ENCODE data around the gene GLP2R. TPM values are rescaled to one million over a fixed set of nuclear protein-coding genes. Genes with fewer than 3 reads are reported as not detected.

Gene GLP2R
- total RNA-seq, 1 donor: not detected

DNA sequence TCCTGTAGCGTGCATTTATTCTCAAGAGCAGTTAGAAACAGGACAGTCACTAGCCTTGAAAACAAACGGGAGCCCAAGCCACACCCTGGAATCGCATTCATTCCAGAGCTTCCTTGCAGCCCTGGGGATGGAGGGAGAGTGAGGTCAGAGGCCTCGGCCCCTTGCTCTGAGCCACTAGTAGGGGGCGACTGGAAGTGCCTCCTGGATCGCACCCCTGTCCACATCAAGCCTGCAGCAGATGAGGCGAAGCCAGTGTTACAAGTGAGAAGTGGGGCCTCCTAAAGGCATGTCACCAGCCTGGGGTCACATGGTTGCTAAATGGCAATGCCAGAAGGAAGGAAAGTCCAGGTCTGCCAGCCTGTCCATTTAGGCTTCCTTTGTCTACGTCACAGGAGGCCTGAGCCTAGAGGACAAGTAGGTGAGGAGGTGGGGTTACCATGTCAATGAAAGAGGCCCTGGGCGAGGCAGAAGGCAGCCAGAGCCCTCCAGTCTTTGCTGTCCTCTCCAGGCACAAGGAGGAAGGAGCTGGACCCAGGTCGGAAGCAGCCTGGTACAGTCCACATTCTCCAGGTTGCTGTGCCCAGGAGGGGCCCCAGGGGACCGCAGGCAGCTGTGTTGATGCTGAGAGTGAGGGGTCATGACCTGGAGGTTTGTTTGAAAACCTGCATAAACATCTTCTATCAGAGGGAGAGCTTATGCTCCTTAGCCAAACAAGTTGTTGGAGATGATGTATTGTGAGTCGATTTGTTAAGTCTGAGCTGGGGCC lies 82.3 kb downstream of the GLP2R start:
- Histone ChIP-seq H3K4me3 (ENCODE audit: insufficient read depth, low read length) (no peak overlapping the region), H4K20me1 (ENCODE audit: insufficient read depth, low read length) (no peaks in the 10 kb centered on the region), H3K27me3 (ENCODE audit: insufficient read depth, low read length) (no peaks in the 10 kb centered on the region), H3K4me1 (ENCODE audit: insufficient read depth, low read length) (no peaks in the 10 kb centered on the region), H3K27ac (ENCODE audit: low read depth, low read length) (no peak overlapping the region), H3K4me2 (ENCODE audit: insufficient read depth, low read length) (no peak overlapping the region), H2AFZ (ENCODE audit: low read length) (no peak overlapping the region), H3K9me3 (ENCODE audit: low read depth, low read length) (no peaks in the 10 kb centered on the region), H3K79me2 (ENCODE audit: insufficient read depth, low read length) (no peaks in the 10 kb centered on the region), H3K36me3 (ENCODE audit: insufficient read depth, low read length) (no peaks in the 10 kb centered on the region)
- TF ChIP-seq, protein P1, sequence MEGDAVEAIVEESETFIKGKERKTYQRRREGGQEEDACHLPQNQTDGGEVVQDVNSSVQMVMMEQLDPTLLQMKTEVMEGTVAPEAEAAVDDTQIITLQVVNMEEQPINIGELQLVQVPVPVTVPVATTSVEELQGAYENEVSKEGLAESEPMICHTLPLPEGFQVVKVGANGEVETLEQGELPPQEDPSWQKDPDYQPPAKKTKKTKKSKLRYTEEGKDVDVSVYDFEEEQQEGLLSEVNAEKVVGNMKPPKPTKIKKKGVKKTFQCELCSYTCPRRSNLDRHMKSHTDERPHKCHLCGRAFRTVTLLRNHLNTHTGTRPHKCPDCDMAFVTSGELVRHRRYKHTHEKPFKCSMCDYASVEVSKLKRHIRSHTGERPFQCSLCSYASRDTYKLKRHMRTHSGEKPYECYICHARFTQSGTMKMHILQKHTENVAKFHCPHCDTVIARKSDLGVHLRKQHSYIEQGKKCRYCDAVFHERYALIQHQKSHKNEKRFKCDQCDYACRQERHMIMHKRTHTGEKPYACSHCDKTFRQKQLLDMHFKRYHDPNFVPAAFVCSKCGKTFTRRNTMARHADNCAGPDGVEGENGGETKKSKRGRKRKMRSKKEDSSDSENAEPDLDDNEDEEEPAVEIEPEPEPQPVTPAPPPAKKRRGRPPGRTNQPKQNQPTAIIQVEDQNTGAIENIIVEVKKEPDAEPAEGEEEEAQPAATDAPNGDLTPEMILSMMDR (IDR thresholded peaks at IDR 0.05; ENCODE audit: extremely low read depth, low read depth, low read length): no peak
- DNase-seq (ENCODE audit: insufficient read length, low spot score, missing footprints): peak; percentile 69

DNA sequence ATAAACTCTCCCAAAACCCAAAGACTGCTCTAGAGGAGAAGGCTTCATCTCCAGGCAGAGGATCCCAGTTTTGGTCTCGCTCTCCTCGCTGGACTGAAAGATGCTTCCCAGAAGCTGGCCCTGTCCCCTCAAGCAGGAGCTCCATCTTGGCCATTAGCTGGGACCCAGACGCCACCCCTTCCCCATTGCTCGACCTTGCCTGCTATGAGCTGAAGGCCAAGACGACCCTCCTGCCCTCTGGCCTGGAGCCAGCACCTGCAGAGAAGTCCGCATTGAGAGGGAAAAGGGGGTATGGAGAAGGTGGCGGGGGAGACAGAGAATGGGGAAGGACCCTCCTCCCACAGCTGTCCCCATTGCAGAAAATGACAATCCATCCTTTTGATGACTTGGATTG lies 82.9 kb downstream of the GLP2R start:
- Histone ChIP-seq H3K4me1 (ENCODE audit: insufficient read depth, low read length) (no peaks in the 10 kb centered on the region), H3K27ac (ENCODE audit: low read depth, low read length) (no peak overlapping the region), H3K79me2 (ENCODE audit: insufficient read depth, low read length) (no peaks in the 10 kb centered on the region), H3K27me3 (ENCODE audit: insufficient read depth, low read length) (no peaks in the 10 kb centered on the region), H3K36me3 (ENCODE audit: insufficient read depth, low read length) (no peaks in the 10 kb centered on the region), H3K9me3 (ENCODE audit: low read depth, low read length) (no peaks in the 10 kb centered on the region), H3K4me2 (ENCODE audit: insufficient read depth, low read length) (no peak overlapping the region), H3K4me3 (ENCODE audit: insufficient read depth, low read length) (no peak overlapping the region), H2AFZ (ENCODE audit: low read length) (no peak overlapping the region), H4K20me1 (ENCODE audit: insufficient read depth, low read length) (no peaks in the 10 kb centered on the region)
- DNase-seq (ENCODE audit: insufficient read length, low spot score, missing footprints): peak; percentile 72
- TF ChIP-seq, protein P1 (IDR thresholded peaks at IDR 0.05; ENCODE audit: extremely low read depth, low read depth, low read length): no peak

DNA sequence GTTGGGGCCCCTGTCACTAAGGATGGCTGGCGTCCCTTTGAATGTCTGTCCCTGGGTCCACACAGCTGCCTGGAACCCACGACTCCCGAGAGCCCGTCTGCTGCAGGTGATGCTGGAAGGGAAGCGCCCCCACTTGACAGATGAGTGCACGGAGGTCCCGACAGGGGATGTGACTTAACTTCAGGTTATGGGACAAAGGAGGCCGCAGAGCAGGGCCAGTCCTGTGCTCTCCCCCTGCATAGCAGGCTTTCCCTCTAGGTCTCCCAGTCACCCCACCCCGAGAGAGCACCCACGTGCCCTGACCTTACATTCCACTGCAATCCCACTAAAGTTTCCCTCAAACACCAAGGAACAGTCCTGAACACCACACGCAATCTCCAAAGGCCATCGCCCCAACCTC lies 85.4 kb downstream of the GLP2R start:
- H3K79me2 ChIP-seq (ENCODE audit: insufficient read depth, low read length): no peaks in the 10 kb centered on the region
- no peak overlapping the region for H3K27ac ChIP-seq (ENCODE audit: low read depth, low read length)
- no peaks in the 10 kb centered on the region for H3K36me3 ChIP-seq (ENCODE audit: insufficient read depth, low read length)
- H3K9me3 ChIP-seq (ENCODE audit: low read depth, low read length): no peaks in the 10 kb centered on the region
- no peaks in the 10 kb centered on the region for H3K4me1 ChIP-seq (ENCODE audit: insufficient read depth, low read length)
- DNase-seq (ENCODE audit: insufficient read length, low spot score, missing footprints): peak; percentile 58
- no peak overlapping the region for H3K4me2 ChIP-seq (ENCODE audit: insufficient read depth, low read length)
- no peak overlapping the region for H2AFZ ChIP-seq (ENCODE audit: low read length)
- H4K20me1 ChIP-seq (ENCODE audit: insufficient read depth, low read length): no peaks in the 10 kb centered on the region
- no peak overlapping the region for H3K4me3 ChIP-seq (ENCODE audit: insufficient read depth, low read length)
- TF ChIP-seq, protein P1 (IDR thresholded peaks at IDR 0.05; ENCODE audit: extremely low read depth, low read depth, low read length): no peak
- no peaks in the 10 kb centered on the region for H3K27me3 ChIP-seq (ENCODE audit: insufficient read depth, low read length)

DNA sequence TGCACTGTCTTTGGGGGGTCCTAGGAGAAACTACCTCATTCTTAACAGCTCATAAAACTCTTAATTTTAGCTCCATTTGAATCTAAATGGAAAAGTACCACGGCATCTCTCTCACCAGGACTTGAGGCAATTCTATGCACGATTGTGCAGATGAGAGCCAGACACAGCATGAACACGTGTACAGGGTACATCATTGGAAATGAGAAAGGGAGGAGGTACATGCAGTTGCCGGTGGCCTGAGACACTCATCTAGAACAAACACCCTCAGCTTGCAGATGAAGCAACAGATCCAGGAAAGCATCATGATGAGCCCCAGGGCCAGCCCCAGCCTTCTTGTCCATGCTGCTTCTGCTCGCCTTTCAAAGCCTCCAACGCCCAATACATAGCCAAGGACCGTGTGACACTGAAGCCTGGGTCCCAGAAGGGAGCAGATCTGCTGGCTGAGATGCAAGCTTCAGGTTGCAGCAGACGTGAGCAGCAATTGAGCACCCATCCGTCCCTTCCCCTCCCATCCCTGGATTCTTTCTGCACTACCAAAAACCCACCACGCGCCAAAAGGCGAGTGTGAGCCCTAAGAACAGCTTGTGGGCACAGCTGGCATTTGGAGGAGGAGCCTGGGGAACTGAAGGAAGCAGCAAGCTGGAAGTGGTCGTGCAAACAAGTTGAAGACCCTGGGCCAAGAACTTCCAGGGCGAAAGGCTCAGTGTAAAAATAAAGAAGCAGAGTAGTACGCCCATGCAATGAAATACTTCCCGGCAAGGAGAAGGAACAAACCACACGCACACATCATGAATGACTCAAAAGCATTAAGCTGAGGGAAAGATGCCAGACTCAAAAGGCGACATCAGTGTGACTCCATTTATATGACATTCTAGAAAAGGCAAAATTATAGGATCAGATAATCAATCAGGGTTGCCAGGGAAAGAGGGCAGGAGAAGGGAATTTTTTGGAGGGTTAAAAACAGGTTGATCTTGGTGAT lies 86.7 kb downstream of the GLP2R start:
- Histone ChIP-seq H3K4me2 (ENCODE audit: insufficient read depth, low read length) (no peak overlapping the region), H3K4me3 (ENCODE audit: insufficient read depth, low read length) (no peak overlapping the region), H3K79me2 (ENCODE audit: insufficient read depth, low read length) (no peaks in the 10 kb centered on the region), H2AFZ (ENCODE audit: low read length) (no peak overlapping the region), H4K20me1 (ENCODE audit: insufficient read depth, low read length) (no peaks in the 10 kb centered on the region), H3K36me3 (ENCODE audit: insufficient read depth, low read length) (no peaks in the 10 kb centered on the region), H3K9me3 (ENCODE audit: low read depth, low read length) (no peaks in the 10 kb centered on the region), H3K27me3 (ENCODE audit: insufficient read depth, low read length) (no peaks in the 10 kb centered on the region), H3K27ac (ENCODE audit: low read depth, low read length) (no peak overlapping the region), H3K4me1 (ENCODE audit: insufficient read depth, low read length) (no peaks in the 10 kb centered on the region)
- TF ChIP-seq, protein P1 (IDR thresholded peaks at IDR 0.05; ENCODE audit: extremely low read depth, low read depth, low read length): no peak
- DNase-seq (ENCODE audit: insufficient read length, low spot score, missing footprints): peak; percentile 59

Measured in osteoblast (primary cell).